Measurements from ENCODE around the gene LILRA1. TPM values are rescaled to one million over a fixed set of nuclear protein-coding genes. Genes with fewer than 3 reads are reported as not detected.
A peak's percentile ranks its signal among the peaks of the same experiment; 100 is the strongest.

LILRA1 gene
- total RNA-seq, 1 donor from 2014 or later, result not detected

DNA sequence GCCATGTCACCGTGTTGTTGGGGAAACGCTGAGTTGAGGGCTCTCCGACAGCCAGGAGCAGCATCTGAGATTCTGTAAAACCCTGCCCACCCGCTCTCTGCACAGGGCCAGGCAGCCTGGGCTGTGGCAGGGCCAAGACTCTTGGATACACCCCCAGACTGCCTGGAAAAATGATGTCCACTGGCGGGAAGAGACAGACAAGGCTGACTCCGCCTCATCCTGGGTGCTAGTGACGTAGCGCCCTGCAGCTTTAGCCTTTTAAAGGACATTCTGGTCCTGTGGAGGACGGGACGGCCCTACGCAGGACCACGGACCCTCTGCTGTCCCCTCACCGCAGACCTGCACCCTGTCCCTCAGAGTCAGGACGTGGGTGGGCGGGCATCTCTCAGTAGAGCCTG lies 40.5 kb upstream of the LILRA1 start:
- H3K27ac Mint-ChIP-seq (ENCODE audit: unreplicated experiment), result no peak overlapping the region
- no peaks in the 10 kb centered on the region for H3K4me1 Mint-ChIP-seq (ENCODE audit: unreplicated experiment)
- H3K27me3 Mint-ChIP-seq (ENCODE audit: unreplicated experiment), result no peaks in the 10 kb centered on the region
- TF ChIP-seq, protein P1, sequence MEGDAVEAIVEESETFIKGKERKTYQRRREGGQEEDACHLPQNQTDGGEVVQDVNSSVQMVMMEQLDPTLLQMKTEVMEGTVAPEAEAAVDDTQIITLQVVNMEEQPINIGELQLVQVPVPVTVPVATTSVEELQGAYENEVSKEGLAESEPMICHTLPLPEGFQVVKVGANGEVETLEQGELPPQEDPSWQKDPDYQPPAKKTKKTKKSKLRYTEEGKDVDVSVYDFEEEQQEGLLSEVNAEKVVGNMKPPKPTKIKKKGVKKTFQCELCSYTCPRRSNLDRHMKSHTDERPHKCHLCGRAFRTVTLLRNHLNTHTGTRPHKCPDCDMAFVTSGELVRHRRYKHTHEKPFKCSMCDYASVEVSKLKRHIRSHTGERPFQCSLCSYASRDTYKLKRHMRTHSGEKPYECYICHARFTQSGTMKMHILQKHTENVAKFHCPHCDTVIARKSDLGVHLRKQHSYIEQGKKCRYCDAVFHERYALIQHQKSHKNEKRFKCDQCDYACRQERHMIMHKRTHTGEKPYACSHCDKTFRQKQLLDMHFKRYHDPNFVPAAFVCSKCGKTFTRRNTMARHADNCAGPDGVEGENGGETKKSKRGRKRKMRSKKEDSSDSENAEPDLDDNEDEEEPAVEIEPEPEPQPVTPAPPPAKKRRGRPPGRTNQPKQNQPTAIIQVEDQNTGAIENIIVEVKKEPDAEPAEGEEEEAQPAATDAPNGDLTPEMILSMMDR (IDR thresholded peaks at IDR 0.05), result no peak
- DNase-seq (ENCODE audit: extremely low spot score, unreplicated experiment), result peak; percentile 60
- no peaks in the 10 kb centered on the region for H3K36me3 Mint-ChIP-seq (ENCODE audit: unreplicated experiment)
- peaks cover 17% of the 10 kb centered on the region for H3K9me3 Mint-ChIP-seq (ENCODE audit: unreplicated experiment)
- H3K4me3 Mint-ChIP-seq (ENCODE audit: unreplicated experiment), result no peak overlapping the region

DNA sequence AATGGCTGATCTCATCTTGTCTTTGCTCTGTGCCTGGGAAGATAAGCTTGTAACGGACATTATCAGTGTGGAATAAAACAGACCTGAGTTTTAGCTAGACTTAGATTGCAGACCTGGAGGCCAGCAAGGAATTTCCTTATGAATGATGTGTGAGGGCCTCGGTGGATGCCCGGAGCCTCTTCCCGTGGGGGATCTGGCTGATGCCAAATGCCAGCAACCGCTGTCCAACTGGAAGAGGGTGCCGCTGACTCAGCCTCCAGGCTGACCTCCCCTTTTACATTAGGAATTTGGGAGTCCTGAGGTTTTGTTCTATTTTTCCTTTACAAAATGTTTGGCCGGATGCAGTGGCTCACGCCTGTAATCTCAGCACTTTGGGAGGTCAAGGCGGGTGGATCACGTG lies 39.4 kb upstream of the LILRA1 start:
- Mint-ChIP-seq H3K4me1 (ENCODE audit: unreplicated experiment) (no peaks in the 10 kb centered on the region), H3K27ac (ENCODE audit: unreplicated experiment) (no peak overlapping the region), H3K27me3 (ENCODE audit: unreplicated experiment) (no peaks in the 10 kb centered on the region), H3K36me3 (ENCODE audit: unreplicated experiment) (no peaks in the 10 kb centered on the region), H3K4me3 (ENCODE audit: unreplicated experiment) (no peak overlapping the region), H3K9me3 (ENCODE audit: unreplicated experiment) (peaks cover 21% of the 10 kb centered on the region)
- peak; percentile 69 for DNase-seq (ENCODE audit: extremely low spot score, unreplicated experiment)
- TF ChIP-seq, protein P1 (IDR thresholded peaks at IDR 0.05), result no peak

DNA sequence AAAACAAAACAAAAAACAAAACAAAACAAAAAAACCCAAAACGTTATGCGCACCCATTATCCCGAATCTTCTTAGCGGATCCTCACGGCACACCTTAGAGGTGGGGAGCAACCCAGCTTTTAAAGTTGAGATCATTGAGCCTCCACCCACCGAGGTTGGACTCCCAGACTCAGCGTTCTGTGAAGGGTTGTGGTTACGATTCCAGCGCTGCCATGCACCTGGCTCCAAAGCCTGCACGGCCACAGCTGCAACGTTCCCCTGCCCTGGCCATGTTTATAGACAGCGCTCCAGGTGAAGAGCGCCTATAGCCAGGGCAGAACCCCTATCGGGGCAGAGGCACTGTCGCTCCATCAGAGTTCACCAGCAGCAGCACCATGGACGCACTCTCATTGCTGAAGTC lies 38.5 kb upstream of the LILRA1 start:
- Mint-ChIP-seq H3K9me3 (ENCODE audit: unreplicated experiment) (peaks cover 24% of the 10 kb centered on the region), H3K27me3 (ENCODE audit: unreplicated experiment) (no peaks in the 10 kb centered on the region), H3K4me3 (ENCODE audit: unreplicated experiment) (no peak overlapping the region), H3K36me3 (ENCODE audit: unreplicated experiment) (no peaks in the 10 kb centered on the region), H3K4me1 (ENCODE audit: unreplicated experiment) (no peaks in the 10 kb centered on the region), H3K27ac (ENCODE audit: unreplicated experiment) (no peak overlapping the region)
- TF ChIP-seq, protein P1 (IDR thresholded peaks at IDR 0.05), result no peak
- DNase-seq (ENCODE audit: extremely low spot score, unreplicated experiment), result peak; percentile 65

DNA sequence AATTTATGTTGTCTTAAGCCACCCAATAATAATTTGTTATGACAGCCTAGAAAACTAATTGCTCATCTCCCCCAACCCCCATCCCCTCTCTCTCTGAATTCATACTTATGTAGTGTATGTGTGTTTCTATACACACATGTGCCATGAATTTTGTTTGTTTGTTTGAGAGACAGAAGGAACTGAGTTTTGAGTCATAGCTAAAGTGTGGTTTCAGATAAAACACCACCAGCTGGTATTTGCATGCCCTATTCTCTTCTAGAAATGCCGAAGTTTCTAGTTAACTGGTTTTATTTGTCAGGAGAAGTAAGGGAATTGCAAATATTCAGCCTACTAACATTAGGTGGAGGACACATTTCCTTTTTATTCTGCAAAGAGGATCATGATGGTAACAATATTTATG lies 37.2 kb upstream of the LILRA1 start:
- no peaks in the 10 kb centered on the region for H3K36me3 Mint-ChIP-seq (ENCODE audit: unreplicated experiment)
- TF ChIP-seq, protein P1 (IDR thresholded peaks at IDR 0.05), result no peak
- H3K27me3 Mint-ChIP-seq (ENCODE audit: unreplicated experiment), result no peaks in the 10 kb centered on the region
- no peaks in the 10 kb centered on the region for H3K4me1 Mint-ChIP-seq (ENCODE audit: unreplicated experiment)
- peaks cover 24% of the 10 kb centered on the region for H3K9me3 Mint-ChIP-seq (ENCODE audit: unreplicated experiment)
- H3K27ac Mint-ChIP-seq (ENCODE audit: unreplicated experiment), result no peak overlapping the region
- no peak for DNase-seq (ENCODE audit: extremely low spot score, unreplicated experiment)
- no peak overlapping the region for H3K4me3 Mint-ChIP-seq (ENCODE audit: unreplicated experiment)

DNA sequence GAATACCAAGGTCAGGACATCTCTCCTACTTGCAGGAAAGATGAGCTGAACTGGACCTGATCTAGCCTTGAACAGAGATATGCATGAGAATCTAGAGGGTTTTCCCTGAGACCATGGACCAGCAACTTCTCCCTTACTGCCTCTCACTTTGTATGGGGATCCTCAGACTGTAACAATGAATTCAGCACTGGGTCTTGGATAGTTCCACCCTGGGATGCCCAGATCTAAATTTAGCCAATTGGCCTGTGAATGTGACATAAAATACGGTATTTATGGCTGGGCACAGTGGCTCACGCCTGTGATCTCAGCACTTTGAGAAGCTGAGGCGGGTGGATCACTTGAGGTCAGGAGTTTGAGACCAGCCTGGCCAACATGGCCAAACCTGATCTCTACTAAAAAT lies 35.1 kb upstream of the LILRA1 start:
- no peak overlapping the region for H3K27ac Mint-ChIP-seq (ENCODE audit: unreplicated experiment)
- peak; percentile 21 for DNase-seq (ENCODE audit: extremely low spot score, unreplicated experiment)
- H3K4me1 Mint-ChIP-seq (ENCODE audit: unreplicated experiment), result no peaks in the 10 kb centered on the region
- H3K9me3 Mint-ChIP-seq (ENCODE audit: unreplicated experiment), result peaks cover 22% of the 10 kb centered on the region
- no peaks in the 10 kb centered on the region for H3K27me3 Mint-ChIP-seq (ENCODE audit: unreplicated experiment)
- no peak overlapping the region for H3K4me3 Mint-ChIP-seq (ENCODE audit: unreplicated experiment)
- no peaks in the 10 kb centered on the region for H3K36me3 Mint-ChIP-seq (ENCODE audit: unreplicated experiment)
- TF ChIP-seq, protein P1 (IDR thresholded peaks at IDR 0.05), result no peak

Data from osteocyte (in vitro differentiated cells).